Liver (tissue), 9 donors: ENCODE measurements around the gene COL24A1. TPM values are rescaled to one million over a fixed set of nuclear protein-coding genes. Genes with fewer than 3 reads are reported as not detected.

Experiments
- DNase-seq: peaks from one replicate; pipeline ENCODE4 v3.0.0-alpha.2; 2017; ENCODE audit warnings: low spot score
- H3K27ac ChIP-seq, 2 donors: one replicate each; pipeline ENCODE4 v1.7.0; 2013; ENCODE audit warnings: inconsistent platforms in 2 of 2, low read length in 2 of 2, control low read depth in 1 of 2, low read depth in 1 of 2, mild to moderate bottlenecking in 1 of 2
- H3K27me3 ChIP-seq, 4 donors: one replicate each; pipeline versions ENCODE4 v1.6.1 to v1.7.0; 2013; ENCODE audit warnings: low read length in 3 of 4, inconsistent platforms in 1 of 4, mild to moderate bottlenecking in 1 of 4, moderate library complexity in 1 of 4; ENCODE audit not compliant: control insufficient read depth in 4 of 4, insufficient read depth in 4 of 4
- H3K36me3 ChIP-seq, 4 donors: one replicate each; pipeline versions ENCODE4 v1.6.1 to v1.7.0; 2013; ENCODE audit warnings: low read length in 3 of 4, mild to moderate bottlenecking in 3 of 4, low read depth in 1 of 4, moderate library complexity in 1 of 4; ENCODE audit not compliant: control insufficient read depth in 4 of 4, insufficient read depth in 3 of 4
- H3K4me1 ChIP-seq, 4 donors: one replicate each; pipeline versions ENCODE4 v1.6.1 to v1.7.0; 2013; ENCODE audit warnings: low read length in 3 of 4, mild to moderate bottlenecking in 3 of 4, moderate library complexity in 1 of 4; ENCODE audit not compliant: control insufficient read depth in 4 of 4, insufficient read depth in 4 of 4
- H3K4me3 ChIP-seq, 3 donors: one replicate each; pipeline versions ENCODE4 v1.6.1 to v1.7.0; 2013; ENCODE audit warnings: low read length in 3 of 3, control low read depth in 1 of 3, low read depth in 1 of 3, mild to moderate bottlenecking in 1 of 3
- H3K9ac ChIP-seq, 2 donors: one replicate each; pipeline ENCODE4 v1.7.0; 2013; ENCODE audit warnings: low read length in 2 of 2, mild to moderate bottlenecking in 2 of 2, moderate library complexity in 2 of 2, control low read depth in 1 of 2, low read depth in 1 of 2
- H3K9me3 ChIP-seq, 4 donors: one replicate each; pipeline versions ENCODE4 v1.6.1 to v1.7.0; 2013; ENCODE audit warnings: low read length in 3 of 4; ENCODE audit not compliant: control insufficient read depth in 4 of 4
- ATF3 ChIP-seq: IDR thresholded peaks from 2 replicates; pipeline ENCODE4 v1.6.1; 2016; ENCODE audit warnings: antibody characterized with exemption
- CTCF ChIP-seq: fragments of 150-350 bp; IDR thresholded peaks from 2 replicates; pipeline ENCODE4 v1.5.1; 2017; ENCODE audit warnings: improper control_type of control experiment, low read depth, low read length; ENCODE audit not compliant: missing input control
- EGR1 ChIP-seq, 2 donors: IDR thresholded peaks; 2 replicates each; pipeline ENCODE4 v1.6.1; 2016 to 2018; ENCODE audit warnings: antibody characterized with exemption in 2 of 2, low read depth in 2 of 2
- FOXA1 ChIP-seq: IDR thresholded peaks from 2 replicates; pipeline ENCODE4 v1.6.1; 2016; ENCODE audit warnings: antibody characterized with exemption
- FOXA2 ChIP-seq: IDR thresholded peaks from 2 replicates; pipeline ENCODE4 v1.6.1; 2016; ENCODE audit warnings: antibody characterized with exemption
- GABPA ChIP-seq, 2 donors: IDR thresholded peaks in 1 of 2; conservative IDR thresholded peaks in 1 of 2; 2 replicates each; pipeline ENCODE4 v1.6.1; 2016; ENCODE audit warnings: antibody characterized with exemption in 2 of 2, mild to moderate bottlenecking in 1 of 2, moderate library complexity in 1 of 2
- HNF4A ChIP-seq, 2 donors: conservative IDR thresholded peaks; 2 replicates each; pipeline ENCODE4 v1.6.1; 2016; ENCODE audit warnings: antibody characterized with exemption in 2 of 2, mild to moderate bottlenecking in 2 of 2
- HNF4G ChIP-seq: IDR thresholded peaks from 2 replicates; pipeline ENCODE4 v1.6.1; 2016; ENCODE audit warnings: antibody characterized with exemption
- JUND ChIP-seq, 2 donors: IDR thresholded peaks; 2 replicates each; pipeline ENCODE4 v1.6.1; 2016; ENCODE audit warnings: antibody characterized with exemption in 2 of 2
- NR2F2 ChIP-seq: IDR thresholded peaks from 2 replicates; pipeline ENCODE4 v1.6.1; 2016; ENCODE audit warnings: antibody characterized with exemption
- RAD21 ChIP-seq, 2 donors: IDR thresholded peaks; 2 replicates each; pipeline ENCODE4 v1.6.1; 2016; ENCODE audit warnings: antibody characterized with exemption in 2 of 2, mild to moderate bottlenecking in 2 of 2
- REST ChIP-seq: IDR thresholded peaks from 2 replicates; pipeline ENCODE4 v1.6.1; 2016; ENCODE audit warnings: antibody characterized with exemption, mild to moderate bottlenecking
- RXRA ChIP-seq, 2 donors: IDR thresholded peaks; 2 replicates each; pipeline ENCODE4 v1.6.1; 2017 to 2018; ENCODE audit warnings: antibody characterized with exemption in 2 of 2, mild to moderate bottlenecking in 1 of 2
- SP1 ChIP-seq: IDR thresholded peaks from 2 replicates; pipeline ENCODE4 v1.6.1; 2018; ENCODE audit warnings: antibody characterized with exemption, mild to moderate bottlenecking
- TAF1 ChIP-seq: conservative IDR thresholded peaks from 2 replicates; pipeline ENCODE4 v1.6.1; 2016; ENCODE audit warnings: antibody characterized with exemption, mild to moderate bottlenecking
- YY1 ChIP-seq: IDR thresholded peaks from 2 replicates; pipeline ENCODE4 v1.6.1; 2016; ENCODE audit warnings: antibody characterized with exemption, mild to moderate bottlenecking
- ZBTB33 ChIP-seq: IDR thresholded peaks from 2 replicates; pipeline ENCODE4 v1.6.1; 2016; ENCODE audit warnings: antibody characterized with exemption
- WGBS: extraction: QIAGEN DNeasy Blood & Tissue Kit; methylation state at CpG from one replicate; pipeline ENCODE4 v1.1.7; 2013; 5-methylcytosine and 5-hydroxymethylcytosine counted together
- polyA plus RNA-seq, 2 donors: library from polyadenylated mRNA; stranded (reverse) in 1 of 2; unstranded in 1 of 2; fragments of 200-250 nt in 1 of 2; fragments of >200 nt in 1 of 2; fragmentation: Nextera tagmentation in 1 of 2; extraction: Ambion mirVana in 1 of 2; gene quantifications; one replicate each; pipeline versions ENCODE4 v1.2.1 to v1.2.3, GENCODE V29; 2013 to 2015
- total RNA-seq, 2 donors: library from RNA; depleted of rRNA; stranded (reverse); fragments of >200 nt; gene quantifications; one replicate each; pipeline ENCODE4 v1.2.3, GENCODE V29; 2014
- TF ChIP-seq, protein P1 (sequence below): IDR thresholded peaks from 2 replicates; pipeline ENCODE4 v1.6.1; 2016; ENCODE audit warnings: antibody characterized with exemption
- donor health status: healthy.
- donor health status: healthy.
- donor health status: healthy.
- donor health status: healthy.
- donor health status: healthy.

Gene COL24A1
- total and polyA plus RNA-seq, 4 donors: under 0.01 to 0.28 (median 0.01) TPM; not detected in 1

- H3K27ac ChIP-seq: no peak overlapping the region
- no peaks in the 10 kb centered on the region for H3K9me3 ChIP-seq
- H3K27me3 ChIP-seq: no peaks in the 10 kb centered on the region
- H3K4me1 ChIP-seq: no peaks in the 10 kb centered on the region
- no peaks in the 10 kb centered on the region for H3K36me3 ChIP-seq
- 63% methylated on average over 3 of the region's 3 CpGs for WGBS
- TF ChIP-seq YY1 (no peak), RXRA (IDR thresholded peaks at IDR 0.05) (no peak)
- DNase-seq: no peak
- no peak overlapping the region for H3K4me3 ChIP-seq
- H3K9ac ChIP-seq: no peak overlapping the region
Measured at GRCh38 chr1:85888921-85889320, 267.7 kb downstream of the COL24A1 start.

DNA sequence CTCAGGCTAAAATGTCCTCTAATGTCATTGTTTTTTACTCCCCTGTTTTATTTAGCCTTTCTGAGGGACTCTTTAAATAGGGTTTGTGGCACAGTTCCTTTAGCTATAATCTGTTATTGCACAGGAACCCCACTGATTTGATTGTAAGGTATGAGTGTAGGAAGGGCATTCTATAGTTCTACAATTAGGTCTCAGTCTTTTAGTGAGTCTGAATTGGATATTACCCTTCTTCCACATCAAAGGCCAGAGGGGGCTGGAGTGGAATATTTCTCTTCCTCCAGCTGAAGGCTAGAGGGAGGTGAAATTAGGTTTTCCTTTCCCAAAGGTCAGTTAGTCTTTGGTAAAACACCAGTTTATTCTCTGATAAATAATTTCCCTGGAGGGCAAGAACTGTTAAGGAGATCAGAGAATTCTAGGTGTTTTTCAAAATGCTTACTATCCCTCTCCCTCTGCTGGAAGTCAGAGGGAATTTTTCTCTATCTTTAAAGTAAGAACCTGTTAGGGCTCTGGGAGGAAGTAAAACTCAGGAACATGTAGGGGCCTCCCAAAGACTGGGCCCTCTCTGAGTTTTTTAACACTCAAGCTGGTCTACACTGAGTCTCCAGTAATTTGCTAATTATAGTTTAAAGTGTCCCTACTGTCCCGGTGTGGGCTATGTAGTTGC, 272.1 kb downstream of the COL24A1 start:
- Histone ChIP-seq H3K9ac (no peak overlapping the region), H3K36me3 (no peaks in the 10 kb centered on the region), H3K27ac (no peak overlapping the region), H3K27me3 (no peaks in the 10 kb centered on the region), H3K4me1 (no peaks in the 10 kb centered on the region), H3K9me3 (no peaks in the 10 kb centered on the region), H3K4me3 (no peak overlapping the region)
- 51% methylated on average over 1 of the region's 1 CpG for WGBS
- DNase-seq: no peak
- TF ChIP-seq CTCF (peak; percentile 27), RAD21 (IDR thresholded peaks at IDR 0.05) (peak; percentile 43 to 47), FOXA1 (no peak)

GRCh38 chr1:85867189-85867588, 289.4 kb downstream of the COL24A1 start:
- H3K9me3 ChIP-seq: no peaks in the 10 kb centered on the region
- no peak overlapping the region for H3K27ac ChIP-seq
- H3K4me3 ChIP-seq: no peak overlapping the region
- no peaks in the 10 kb centered on the region for H3K4me1 ChIP-seq
- TF ChIP-seq, protein P1, sequence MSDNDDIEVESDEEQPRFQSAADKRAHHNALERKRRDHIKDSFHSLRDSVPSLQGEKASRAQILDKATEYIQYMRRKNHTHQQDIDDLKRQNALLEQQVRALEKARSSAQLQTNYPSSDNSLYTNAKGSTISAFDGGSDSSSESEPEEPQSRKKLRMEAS: no peak
- no peak for TF ChIP-seq NR2F2
- TF ChIP-seq FOXA1: no peak
- no peak for TF ChIP-seq CTCF
- TF ChIP-seq RXRA (IDR thresholded peaks at IDR 0.05): no peak
- TF ChIP-seq ZBTB33: no peak
- no peak for TF ChIP-seq HNF4G
- TF ChIP-seq GABPA (IDR thresholded peaks at IDR 0.05 in 1 of 2, conservative IDR thresholded peaks at IDR 0.05 in 1 of 2): no peak
- no peak for TF ChIP-seq ATF3
- TF ChIP-seq HNF4A (conservative IDR thresholded peaks at IDR 0.05): no peak
- no peak for TF ChIP-seq EGR1 (IDR thresholded peaks at IDR 0.05; ENCODE audit: low read depth in 2 of 2)
- TF ChIP-seq SP1: no peak
- no peak for TF ChIP-seq TAF1
- TF ChIP-seq RAD21 (IDR thresholded peaks at IDR 0.05): no peak
- no peak for TF ChIP-seq YY1
- no peak for TF ChIP-seq FOXA2
- no peak for TF ChIP-seq REST
- no peak for TF ChIP-seq JUND (IDR thresholded peaks at IDR 0.05)
- H3K36me3 ChIP-seq: no peaks in the 10 kb centered on the region
- H3K9ac ChIP-seq: no peak overlapping the region
- H3K27me3 ChIP-seq: no peaks in the 10 kb centered on the region
- no peak for DNase-seq
